ENCODE measurements around the gene ENTPD2.
"Not testable (repeated sequence)": the region's sequence is repeated elsewhere in the genome, so short reads cannot be mapped to it uniquely, and the experiment has no call there.

The ENTPD2 gene

GRCh38 chr9:137035937-137036336 lies 17.9 kb downstream of the ENTPD2 start:
- no peak overlapping the region for H3K9ac ChIP-seq
- TF ChIP-seq, protein P1, sequence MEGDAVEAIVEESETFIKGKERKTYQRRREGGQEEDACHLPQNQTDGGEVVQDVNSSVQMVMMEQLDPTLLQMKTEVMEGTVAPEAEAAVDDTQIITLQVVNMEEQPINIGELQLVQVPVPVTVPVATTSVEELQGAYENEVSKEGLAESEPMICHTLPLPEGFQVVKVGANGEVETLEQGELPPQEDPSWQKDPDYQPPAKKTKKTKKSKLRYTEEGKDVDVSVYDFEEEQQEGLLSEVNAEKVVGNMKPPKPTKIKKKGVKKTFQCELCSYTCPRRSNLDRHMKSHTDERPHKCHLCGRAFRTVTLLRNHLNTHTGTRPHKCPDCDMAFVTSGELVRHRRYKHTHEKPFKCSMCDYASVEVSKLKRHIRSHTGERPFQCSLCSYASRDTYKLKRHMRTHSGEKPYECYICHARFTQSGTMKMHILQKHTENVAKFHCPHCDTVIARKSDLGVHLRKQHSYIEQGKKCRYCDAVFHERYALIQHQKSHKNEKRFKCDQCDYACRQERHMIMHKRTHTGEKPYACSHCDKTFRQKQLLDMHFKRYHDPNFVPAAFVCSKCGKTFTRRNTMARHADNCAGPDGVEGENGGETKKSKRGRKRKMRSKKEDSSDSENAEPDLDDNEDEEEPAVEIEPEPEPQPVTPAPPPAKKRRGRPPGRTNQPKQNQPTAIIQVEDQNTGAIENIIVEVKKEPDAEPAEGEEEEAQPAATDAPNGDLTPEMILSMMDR (IDR thresholded peaks at IDR 0.05): no peak
- no peaks in the 10 kb centered on the region for H3K79me2 ChIP-seq
- H3K27me3 ChIP-seq (ENCODE audit: control insufficient read depth, insufficient read depth, low read length): no peaks in the 10 kb centered on the region
- H3K27ac ChIP-seq: no peak overlapping the region
- H2AFZ ChIP-seq: no peak overlapping the region
- no peaks in the 10 kb centered on the region for H3K9me3 ChIP-seq (ENCODE audit: control insufficient read depth, low read length)
- H3K4me1 ChIP-seq: no peaks in the 10 kb centered on the region
- no peak overlapping the region for H3K4me3 ChIP-seq (ENCODE audit: low read depth, low read length)
- H3K36me3 ChIP-seq (ENCODE audit: control insufficient read depth, insufficient read depth, low read length): no peaks in the 10 kb centered on the region
- no peak overlapping the region for H3K4me2 ChIP-seq (ENCODE audit: low read length)

DNA sequence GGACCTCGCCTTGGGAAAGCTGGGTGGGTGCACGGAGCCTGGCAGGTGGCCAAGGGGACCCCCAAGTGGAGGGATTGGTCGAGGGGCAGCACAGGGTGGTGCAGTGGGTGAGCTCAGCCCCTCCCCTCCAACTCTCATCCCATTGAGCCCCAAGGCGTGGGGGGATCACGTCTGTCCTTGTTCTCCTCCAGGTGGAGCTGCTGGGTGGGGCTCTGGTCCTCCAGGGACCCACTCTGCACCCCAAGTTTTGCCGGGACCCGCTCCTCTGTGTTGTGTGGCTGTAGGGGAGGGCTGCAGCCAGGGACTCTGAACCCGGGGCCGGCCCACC lies 18.4 kb downstream of the ENTPD2 start:
- no peak overlapping the region for H2AFZ ChIP-seq
- no peaks in the 10 kb centered on the region for H3K79me2 ChIP-seq
- no peak overlapping the region for H3K27ac ChIP-seq
- H3K4me1 ChIP-seq: no peaks in the 10 kb centered on the region
- H3K4me3 ChIP-seq (ENCODE audit: low read depth, low read length): no peak overlapping the region
- H3K36me3 ChIP-seq (ENCODE audit: control insufficient read depth, insufficient read depth, low read length): no peaks in the 10 kb centered on the region
- H3K27me3 ChIP-seq (ENCODE audit: control insufficient read depth, insufficient read depth, low read length): no peaks in the 10 kb centered on the region
- H3K9me3 ChIP-seq (ENCODE audit: control insufficient read depth, low read length): no peaks in the 10 kb centered on the region
- H3K9ac ChIP-seq: no peak overlapping the region
- TF ChIP-seq, protein P1 (IDR thresholded peaks at IDR 0.05): no peak
- no peak overlapping the region for H3K4me2 ChIP-seq (ENCODE audit: low read length)

DNA sequence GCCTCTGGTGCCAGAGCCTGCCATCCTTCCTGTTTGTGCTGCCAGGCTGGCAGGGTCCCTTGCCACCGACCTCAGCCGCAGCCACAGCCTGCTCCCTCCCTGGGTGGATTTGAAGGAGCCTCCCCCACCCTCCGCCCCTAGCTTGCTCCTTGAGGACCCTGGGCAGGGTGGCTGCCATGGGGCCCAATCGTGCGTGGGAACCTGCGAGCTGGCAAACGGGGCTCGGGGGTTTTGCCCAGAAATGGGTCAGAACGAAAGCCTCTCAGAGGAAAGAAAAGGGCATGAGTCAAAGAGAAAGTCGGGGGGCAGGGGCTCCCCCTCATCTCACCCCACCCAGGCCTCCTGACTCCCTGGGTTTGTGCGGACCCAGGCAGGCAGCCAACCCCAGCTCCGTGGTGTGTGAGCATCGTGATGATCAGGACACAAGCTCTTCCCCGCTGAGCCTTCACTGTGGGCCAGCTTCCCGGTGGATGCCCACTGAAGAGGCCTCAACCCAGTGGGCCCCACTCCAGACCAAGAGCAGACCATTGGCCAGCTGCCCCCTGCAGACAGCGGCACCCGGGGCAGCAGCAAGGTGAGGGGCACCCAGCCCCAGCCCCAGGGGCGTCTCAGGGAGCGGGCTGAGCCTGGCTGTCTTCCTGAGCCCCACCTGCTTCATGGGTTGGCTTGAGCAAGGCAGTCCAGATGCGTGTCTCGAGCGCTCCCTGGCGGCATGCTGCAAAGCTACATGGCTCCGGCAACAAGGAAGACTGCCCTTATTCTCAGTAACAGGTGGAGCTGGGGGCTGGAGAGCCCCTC lies 19.0 kb downstream of the ENTPD2 start:
- H3K27me3 ChIP-seq (ENCODE audit: control insufficient read depth, insufficient read depth, low read length): no peaks in the 10 kb centered on the region
- no peak overlapping the region for H3K27ac ChIP-seq
- no peak overlapping the region for H2AFZ ChIP-seq
- no peak overlapping the region for H3K9ac ChIP-seq
- no peaks in the 10 kb centered on the region for H3K4me1 ChIP-seq
- no peak overlapping the region for H3K4me2 ChIP-seq (ENCODE audit: low read length)
- no peak overlapping the region for H3K4me3 ChIP-seq (ENCODE audit: low read depth, low read length)
- TF ChIP-seq, protein P1 (IDR thresholded peaks at IDR 0.05): peak; percentile 80
- H3K9me3 ChIP-seq (ENCODE audit: control insufficient read depth, low read length): no peaks in the 10 kb centered on the region
- no peaks in the 10 kb centered on the region for H3K79me2 ChIP-seq
- H3K36me3 ChIP-seq (ENCODE audit: control insufficient read depth, insufficient read depth, low read length): no peaks in the 10 kb centered on the region

- Histone ChIP-seq H3K9ac (no peak overlapping the region), H3K36me3 (ENCODE audit: control insufficient read depth, insufficient read depth, low read length) (no peaks in the 10 kb centered on the region), H3K79me2 (no peaks in the 10 kb centered on the region), H3K27ac (no peak overlapping the region), H3K9me3 (ENCODE audit: control insufficient read depth, low read length) (no peaks in the 10 kb centered on the region), H3K4me3 (ENCODE audit: low read depth, low read length) (no peak overlapping the region), H3K4me2 (ENCODE audit: low read length) (no peak overlapping the region), H2AFZ (no peak overlapping the region), H3K27me3 (ENCODE audit: control insufficient read depth, insufficient read depth, low read length) (no peaks in the 10 kb centered on the region), H3K4me1 (peaks cover 1% of the 10 kb centered on the region)
- TF ChIP-seq, protein P1 (IDR thresholded peaks at IDR 0.05): no peak
Observed at GRCh38 chr9:137034039-137034708, 19.7 kb downstream of the ENTPD2 start.

DNA sequence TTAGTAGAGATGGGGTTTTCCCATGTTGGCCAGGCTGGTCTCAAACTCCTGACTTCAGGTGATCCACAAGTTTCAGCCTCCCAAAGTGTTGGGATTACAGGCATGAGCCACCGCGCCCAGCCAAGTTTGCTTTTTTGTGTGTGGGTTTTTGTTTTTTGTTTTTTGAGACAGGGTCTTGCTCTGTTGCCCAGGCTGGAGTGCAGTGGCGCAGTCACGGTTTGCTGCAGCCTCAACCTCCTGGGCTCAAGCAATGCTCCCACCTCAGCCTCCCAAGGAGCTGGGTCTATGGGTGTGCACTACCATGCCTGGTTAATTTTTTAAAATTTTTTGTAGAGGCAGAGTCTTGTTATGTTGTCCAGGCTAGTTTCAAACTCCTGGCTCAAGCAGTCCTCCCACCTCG lies 20.4 kb downstream of the ENTPD2 start:
- not testable (repeated sequence) for H3K4me1 ChIP-seq; H2AFZ ChIP-seq; H3K4me3 ChIP-seq (ENCODE audit: low read depth, low read length); H3K79me2 ChIP-seq; H3K9me3 ChIP-seq (ENCODE audit: control insufficient read depth, low read length); H3K4me2 ChIP-seq (ENCODE audit: low read length); H3K27ac ChIP-seq; H3K36me3 ChIP-seq (ENCODE audit: control insufficient read depth, insufficient read depth, low read length); H3K9ac ChIP-seq; H3K27me3 ChIP-seq (ENCODE audit: control insufficient read depth, insufficient read depth, low read length)

All from parathyroid adenoma (tissue), 2 donors.